Activated CD8-positive, alpha-beta memory T cell treated with anti-CD3 and anti-CD28 coated beads for 4 hours (primary cell): ENCODE measurements around the gene SEMA4G.

Experiments used
- DNase-seq, 2 donors: peaks; one replicate each; pipeline ENCODE4 v3.0.0-alpha.2; 2020; ENCODE audit warnings: low read depth in 2 of 2

Gene SEMA4G

GRCh38 chr10:100969187-100970075 lies at the start of gene SEMA4G:
TSS of gene SEMA4G (plus strand) at chr10:100969504. CDS start at chr10:100972913, 3,409 bp downstream.
- no peak for DNase-seq

GRCh38 chr10:100923580-100923979 lies 45.7 kb upstream of the SEMA4G start:
- no peak for DNase-seq

- DNase-seq, result no peak
Observed at GRCh38 chr10:100927266-100927665, 42.0 kb upstream of the SEMA4G start.

GRCh38 chr10:100928039-100928438 lies 41.3 kb upstream of the SEMA4G start:
- no peak for DNase-seq

- no peak for DNase-seq
Observed at GRCh38 chr10:100930368-100930767, 38.9 kb upstream of the SEMA4G start.

GRCh38 chr10:100934084-100934659 lies 35.1 kb upstream of the SEMA4G start:
- DNase-seq, result no peak

GRCh38 chr10:100939763-100940344 lies 29.4 kb upstream of the SEMA4G start:
- DNase-seq, result no peak

- DNase-seq, result no peak
Observed at GRCh38 chr10:100942229-100942628, 27.1 kb upstream of the SEMA4G start.

- no peak for DNase-seq
Observed at GRCh38 chr10:100943508-100943907, 25.8 kb upstream of the SEMA4G start.

- no peak for DNase-seq
Observed at GRCh38 chr10:100945754-100946153, 23.6 kb upstream of the SEMA4G start.

- no peak for DNase-seq
Observed at GRCh38 chr10:100948916-100949315, 20.4 kb upstream of the SEMA4G start.

GRCh38 chr10:100960251-100960650 lies 9.1 kb upstream of the SEMA4G start:
- DNase-seq, result no peak

GRCh38 chr10:100962351-100963080 lies 6.8 kb upstream of the SEMA4G start:
- DNase-seq, result no peak

GRCh38 chr10:100963826-100964225 lies 5.5 kb upstream of the SEMA4G start:
- no peak for DNase-seq

GRCh38 chr10:100965820-100966219 lies 3.5 kb upstream of the SEMA4G start:
- no peak for DNase-seq

GRCh38 chr10:100966887-100967286 lies 2.4 kb upstream of the SEMA4G start:
- no peak for DNase-seq

- DNase-seq, result no peak
Observed at GRCh38 chr10:100967332-100967731, 2.0 kb upstream of the SEMA4G start.

GRCh38 chr10:100968062-100968736 lies 1.1 kb upstream of the SEMA4G start:
- DNase-seq, result no peak

- no peak for DNase-seq
Observed at GRCh38 chr10:100968863-100969186, 479 bp upstream of the SEMA4G start.

GRCh38 chr10:100970076-100970913 lies 991 bp downstream of the SEMA4G start:
- peak in 1 of 2 donors; percentile 17 for DNase-seq
